ENCODE measurements around the gene SYPL2.
"Not testable (repeated sequence)": the region's sequence is repeated elsewhere in the genome, so short reads cannot be mapped to it uniquely, and the experiment has no call there.

Gene SYPL2

DNA sequence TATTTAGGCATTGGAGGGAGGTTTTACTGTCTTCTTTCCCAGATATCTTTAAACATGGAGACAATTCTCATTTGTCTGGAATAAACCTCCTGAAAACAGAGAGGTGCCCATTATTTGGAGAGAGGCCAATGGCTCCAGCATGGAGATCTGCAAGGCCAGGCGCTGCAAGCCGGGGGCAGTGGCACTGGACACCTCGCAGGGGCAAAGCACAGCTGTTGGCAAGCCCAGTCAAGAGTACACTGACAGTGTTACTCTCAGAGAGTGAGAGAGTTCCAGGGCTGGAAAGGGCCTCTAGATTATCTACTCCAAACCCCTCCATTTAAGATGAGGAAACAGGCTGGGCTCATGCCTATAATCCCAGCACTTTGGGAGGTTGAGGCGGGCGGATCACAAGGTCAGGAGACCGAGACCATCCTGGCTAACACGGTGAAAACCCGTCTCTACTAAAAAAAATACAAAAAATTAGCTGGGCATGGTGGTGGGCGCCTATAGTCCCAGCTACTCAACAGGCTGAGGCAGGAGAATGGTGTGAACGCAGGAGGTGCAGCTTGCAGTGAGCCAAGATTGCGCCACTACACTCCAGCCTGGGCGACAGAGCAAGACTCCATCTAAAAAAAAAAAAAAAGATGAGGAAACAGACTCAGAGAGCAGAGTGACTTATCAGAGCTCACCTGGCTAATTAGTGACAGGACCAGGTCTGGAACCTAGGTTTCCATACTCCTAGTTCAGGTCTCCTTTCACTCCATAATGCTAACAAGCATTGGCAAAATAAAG, 7.1 kb downstream of the SYPL2 start:
- not testable (repeated sequence) for DNase-seq

DNA sequence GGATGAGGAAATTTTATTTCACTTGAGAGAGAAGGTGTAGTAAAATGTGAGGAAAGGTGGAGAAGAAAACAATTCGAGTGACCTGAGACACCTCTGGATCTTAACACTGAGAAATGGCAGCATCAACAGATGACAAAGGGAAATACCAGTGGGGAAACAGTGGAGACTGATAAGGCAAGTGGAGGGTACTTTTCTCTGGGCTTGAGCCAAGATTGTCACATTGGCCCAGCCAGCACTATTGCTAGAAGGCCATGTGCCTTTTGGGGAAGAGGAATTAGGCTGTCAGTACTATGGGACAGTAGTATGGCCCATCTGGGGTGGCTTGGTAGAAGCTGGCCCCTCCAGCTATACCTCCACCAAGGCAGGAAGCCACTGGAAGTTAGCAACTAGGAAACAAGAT, 8.4 kb downstream of the SYPL2 start:
- DNase-seq: no peak

DNA sequence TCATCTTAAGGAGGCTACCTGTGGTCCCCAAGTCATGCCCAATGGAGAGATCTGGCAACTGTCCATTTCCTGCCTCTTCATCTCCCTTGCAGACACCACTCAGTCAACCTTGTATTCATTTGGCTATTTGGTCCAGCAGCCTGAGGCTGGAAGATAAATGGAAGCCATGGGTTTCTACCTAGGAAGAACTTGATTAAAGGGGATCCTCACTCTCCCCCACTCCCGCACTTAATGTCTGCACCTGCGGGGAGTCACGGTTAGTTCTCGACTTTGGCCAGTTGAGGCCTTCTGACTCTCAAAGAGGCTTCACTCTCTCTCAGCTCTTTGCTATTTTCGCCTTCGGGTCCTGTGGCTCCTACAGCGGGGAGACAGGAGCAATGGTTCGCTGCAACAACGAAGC, 8.9 kb downstream of the SYPL2 start:
- no peak for DNase-seq

DNA sequence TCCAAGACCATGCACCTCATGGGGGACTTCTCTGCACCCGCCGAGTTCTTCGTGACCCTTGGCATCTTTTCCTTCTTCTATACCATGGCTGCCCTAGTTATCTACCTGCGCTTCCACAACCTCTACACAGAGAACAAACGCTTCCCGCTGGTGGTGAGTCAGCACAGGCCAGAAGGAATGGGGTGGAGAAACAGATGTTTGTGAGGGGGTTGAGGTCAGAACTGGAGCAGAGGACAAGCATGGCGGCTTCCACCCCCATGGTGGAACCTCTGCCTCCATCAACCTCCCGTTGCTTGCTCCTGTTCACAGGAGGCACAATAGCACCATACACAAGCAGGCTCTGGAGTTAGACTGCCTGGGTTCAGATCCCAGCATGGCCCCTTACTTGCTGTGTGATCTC, 10.5 kb downstream of the SYPL2 start:
- DNase-seq: no peak

DNA sequence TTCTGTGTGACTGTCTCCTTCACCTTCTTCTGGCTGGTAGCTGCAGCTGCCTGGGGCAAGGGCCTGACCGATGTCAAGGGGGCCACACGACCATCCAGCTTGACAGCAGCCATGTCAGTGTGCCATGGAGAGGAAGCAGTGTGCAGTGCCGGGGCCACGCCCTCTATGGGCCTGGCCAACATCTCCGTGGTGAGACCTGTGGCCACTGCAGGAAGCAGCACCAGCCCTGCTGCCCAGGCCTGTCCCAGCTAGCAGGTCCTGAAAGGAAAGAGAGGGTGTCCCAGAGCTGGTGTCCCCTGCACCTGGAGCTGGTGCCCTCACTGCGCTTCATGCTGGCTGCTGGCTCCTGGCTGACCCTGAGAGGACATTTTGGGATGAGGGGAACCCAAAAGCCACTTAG, 11.5 kb downstream of the SYPL2 start:
- DNase-seq: no peak

DNA sequence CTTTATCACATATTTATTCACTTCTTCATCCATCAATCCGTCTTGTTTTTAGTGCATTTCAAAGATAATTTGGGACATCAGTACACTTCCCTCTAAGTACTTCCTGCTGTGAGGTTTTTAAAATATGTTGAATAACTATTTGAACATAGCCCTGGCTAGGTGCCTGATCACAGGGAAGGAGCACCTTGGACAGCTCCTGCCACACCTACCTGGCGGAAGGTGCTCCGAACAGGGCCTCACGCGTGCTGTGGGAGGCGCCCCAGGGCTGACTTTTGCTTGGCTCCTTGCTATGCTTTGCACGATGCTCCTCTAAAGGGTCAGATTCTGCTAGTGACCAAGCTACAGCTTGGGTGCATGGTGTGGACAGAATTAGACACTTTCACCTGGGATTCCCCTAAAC, 12.5 kb downstream of the SYPL2 start:
- no peak for DNase-seq

DNA sequence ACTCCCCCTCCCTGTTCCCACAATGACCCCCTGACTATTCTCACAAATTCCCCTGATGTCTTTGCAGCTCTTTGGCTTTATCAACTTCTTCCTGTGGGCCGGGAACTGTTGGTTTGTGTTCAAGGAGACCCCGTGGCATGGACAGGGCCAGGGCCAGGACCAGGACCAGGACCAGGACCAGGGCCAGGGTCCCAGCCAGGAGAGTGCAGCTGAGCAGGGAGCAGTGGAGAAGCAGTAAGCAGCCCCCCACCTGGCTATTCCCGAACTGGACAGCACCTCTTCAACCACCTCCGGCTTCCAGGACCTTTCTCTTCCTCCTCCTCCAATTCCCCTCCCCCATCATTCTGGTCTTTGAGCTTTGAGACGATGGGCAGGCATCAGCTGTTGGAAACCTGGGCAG, 13.0 kb downstream of the SYPL2 start:
- DNase-seq: no peak

DNA sequence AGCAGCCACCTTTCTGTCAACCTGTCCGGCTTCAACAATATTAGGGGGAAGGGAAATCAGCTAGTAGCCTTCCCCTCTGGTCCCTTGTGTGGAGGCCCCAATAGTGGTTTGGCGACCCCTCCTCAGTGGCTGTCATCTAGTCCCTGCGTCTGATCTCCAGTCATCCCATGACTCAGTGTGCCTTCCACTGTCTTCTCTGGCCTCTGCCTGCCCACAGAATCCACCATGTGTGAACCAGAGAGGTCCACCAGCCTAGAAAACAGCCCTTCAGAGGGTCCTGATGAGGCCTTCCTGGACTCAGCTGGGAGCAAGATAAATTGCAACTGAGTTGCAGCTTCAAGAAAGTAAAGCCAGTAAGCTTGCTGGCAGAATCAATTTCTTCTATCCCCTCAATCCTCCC, 13.6 kb downstream of the SYPL2 start:
- no peak for DNase-seq

DNA sequence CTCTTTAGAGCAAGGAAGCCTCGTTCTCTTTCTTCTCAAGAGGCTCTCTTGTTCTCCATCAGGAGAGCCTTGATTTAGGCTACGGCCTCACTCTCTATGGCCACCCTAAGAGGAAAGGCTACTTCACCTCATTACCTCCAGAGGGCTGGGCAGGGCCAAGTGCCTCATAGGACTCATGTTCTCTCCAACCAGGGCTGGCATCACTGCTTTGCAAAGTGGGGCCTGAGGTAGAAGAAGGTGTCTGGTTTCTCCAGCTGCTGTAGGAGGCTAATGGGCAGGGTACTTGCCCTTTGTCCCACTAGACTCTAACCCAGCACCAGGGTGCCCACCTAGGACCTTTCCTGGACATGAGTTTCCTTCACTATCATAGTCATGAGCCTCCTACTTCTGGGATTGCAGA, 15.3 kb downstream of the SYPL2 start:
- no peak for DNase-seq

DNA sequence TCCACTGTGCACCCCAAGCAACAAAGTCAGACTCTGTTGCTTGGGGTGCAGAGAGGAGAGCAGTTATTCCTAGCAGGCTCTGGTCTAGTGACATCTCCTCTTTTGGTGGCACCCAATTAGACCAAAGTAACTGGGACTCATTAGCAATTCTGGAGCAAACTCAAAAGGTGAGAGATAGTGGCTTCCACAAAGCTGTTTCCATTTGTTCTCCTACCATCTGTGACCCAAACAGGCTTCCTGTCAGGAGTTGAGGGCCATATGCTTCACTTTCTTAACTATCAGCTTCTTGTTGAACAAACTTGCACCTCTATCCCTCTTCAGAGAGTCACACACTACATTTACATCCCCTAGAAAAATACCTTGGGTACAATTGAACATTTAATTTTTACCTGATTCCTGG, 15.9 kb downstream of the SYPL2 start:
- no peak for DNase-seq

DNA sequence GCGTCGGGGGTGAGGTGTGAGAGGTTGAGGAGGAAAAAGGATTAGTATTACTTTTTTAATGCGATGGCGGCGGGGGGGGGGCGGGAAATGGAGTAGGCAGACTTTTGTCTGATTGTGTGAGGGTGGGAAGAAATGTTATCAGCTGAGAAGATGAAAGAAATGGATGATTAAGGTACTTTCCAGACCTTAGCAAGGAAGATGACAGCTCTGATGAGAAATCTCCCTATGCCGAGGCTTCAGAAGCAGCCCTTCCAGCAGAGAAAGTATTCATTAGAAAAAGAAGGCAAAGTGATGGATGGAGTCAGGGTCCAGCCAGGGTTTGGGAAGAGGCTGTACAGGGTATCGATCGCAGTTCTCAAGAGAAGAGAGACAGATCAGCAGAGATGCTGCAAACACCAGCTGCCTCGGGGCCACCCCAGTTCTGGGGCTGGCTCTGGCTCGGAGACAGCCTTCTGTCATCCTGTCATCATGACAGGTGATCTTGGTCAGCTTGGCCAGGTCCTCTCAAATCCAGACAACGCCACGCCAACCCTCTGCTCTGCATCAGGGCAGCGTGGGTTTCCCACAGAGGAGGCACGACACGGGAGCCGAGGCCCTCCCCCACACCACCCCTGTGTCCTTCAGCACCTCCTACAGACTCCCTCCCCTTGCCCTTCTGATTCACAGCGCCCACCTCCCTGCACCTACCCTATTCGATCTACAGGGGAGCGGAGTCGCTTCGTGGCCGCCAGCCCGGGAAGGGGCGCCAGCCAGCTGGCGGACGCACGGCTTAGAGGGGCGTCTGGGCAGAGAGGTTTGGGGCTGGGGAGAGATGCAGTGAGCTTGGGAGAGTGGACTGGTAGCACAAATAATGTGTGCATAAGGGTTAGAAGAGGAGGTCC, 16.7 kb downstream of the SYPL2 start:
- DNase-seq: no peak

DNA sequence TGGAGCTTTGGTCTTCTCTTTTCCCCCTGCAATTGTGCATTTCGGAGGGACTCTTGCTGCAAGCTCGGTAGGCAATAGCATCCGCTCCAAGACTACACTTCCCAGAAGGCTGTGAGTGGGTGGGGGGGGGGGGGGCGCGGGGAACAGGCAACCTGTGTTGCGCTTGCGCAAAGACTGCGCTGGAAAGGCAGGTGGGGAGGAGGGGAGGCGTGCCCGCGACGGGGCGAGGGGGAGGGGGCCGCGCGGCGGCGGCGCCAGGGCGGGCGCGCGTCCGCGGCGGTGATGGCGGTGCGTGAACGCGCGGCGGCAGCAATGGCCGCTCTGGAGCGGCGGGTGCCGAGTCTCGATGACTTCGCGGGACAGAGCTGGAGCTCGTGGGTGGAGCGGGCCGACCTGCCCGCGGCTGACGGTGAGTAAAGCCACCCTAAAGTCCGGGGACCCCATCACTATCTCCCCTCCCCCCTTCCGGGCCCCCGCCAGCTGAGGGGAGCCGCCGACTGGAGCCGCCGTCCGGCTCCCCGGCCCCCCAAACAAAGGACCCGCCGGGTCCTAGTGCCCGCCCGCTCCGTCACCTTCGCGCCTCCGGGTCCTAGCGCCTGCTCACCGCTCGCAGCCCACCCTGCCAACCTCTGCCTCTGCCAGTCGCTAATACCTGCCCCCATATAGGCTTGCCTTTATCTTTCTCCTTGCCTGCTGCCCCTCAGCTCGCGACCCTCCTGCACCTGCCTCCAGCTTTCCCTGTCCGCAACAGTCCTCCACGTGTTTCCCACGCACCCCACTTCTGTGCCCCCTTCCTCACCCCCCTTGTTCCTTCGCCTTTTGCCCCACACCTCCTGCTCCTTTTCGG, 17.5 kb downstream of the SYPL2 start, which contains the start of gene ATXN7L2:
TSS of gene ATXN7L2 (plus strand) at position 234 of the 847 bp plus-strand sequence. CDS start at position 283, 49 bp downstream.
- peak; percentile 93 for DNase-seq

DNA sequence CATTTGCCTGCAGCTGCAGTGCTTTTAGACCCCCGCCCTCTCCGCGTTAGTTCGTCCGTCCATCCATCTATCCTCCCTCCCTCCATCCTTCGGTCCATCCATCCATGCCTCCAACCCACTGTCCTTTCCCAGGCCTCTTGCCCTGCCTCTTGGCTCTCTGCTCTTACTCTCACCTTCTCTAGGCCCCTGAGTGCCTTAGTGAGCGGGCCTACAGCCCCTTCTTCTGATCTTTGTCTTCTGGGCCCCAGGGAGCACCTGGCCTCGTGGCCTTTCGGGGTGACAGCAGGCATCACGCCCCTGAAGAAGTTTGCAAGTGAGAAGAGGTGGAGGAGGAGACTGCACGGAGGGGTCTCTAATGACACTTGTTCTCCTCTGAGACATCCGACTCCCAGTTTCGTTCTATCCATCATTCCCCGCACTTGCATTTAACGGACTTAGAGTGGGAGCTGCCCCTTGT, 18.2 kb downstream of the SYPL2 start:
- no peak for DNase-seq

DNA sequence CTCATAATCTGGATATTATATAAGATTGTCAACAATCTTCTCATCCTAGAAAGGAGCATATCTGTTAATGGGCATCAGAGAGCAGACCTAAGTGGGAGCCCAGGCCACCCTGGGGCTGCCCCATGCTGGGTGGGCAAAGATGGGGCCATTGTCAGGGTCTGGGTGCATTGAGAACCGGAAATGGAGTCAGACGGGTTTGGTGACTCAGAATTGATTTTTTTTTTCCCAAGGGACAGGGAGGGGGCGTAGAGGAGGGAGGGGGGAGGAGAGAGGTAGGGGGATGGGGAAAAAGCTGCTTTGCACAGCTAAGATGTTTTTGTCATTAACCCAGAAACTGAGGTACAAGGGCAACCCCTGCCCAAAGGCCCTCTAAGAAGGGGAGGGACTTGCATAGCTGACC, 18.7 kb downstream of the SYPL2 start:
- no peak for DNase-seq

DNA sequence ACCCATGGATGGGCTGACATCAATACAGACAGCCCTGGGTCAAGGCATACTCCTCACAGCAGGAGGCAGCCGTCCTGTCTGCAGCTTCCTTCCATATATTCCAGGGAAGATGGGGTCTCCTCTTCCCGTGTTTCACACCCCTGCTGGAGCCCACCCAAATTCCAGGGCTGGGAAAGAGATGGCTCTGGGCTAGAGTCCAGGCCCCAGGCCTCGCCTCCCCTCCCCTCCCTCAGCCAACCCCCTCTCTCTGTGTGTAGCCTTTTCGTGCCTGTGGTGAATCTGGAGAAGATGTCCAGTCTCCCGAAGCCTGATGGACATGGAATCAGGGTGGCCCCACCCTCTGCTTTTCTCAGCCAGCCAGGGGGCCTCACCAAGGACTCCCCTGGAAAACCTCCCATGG, 20.9 kb downstream of the SYPL2 start:
- no peak for DNase-seq

DNA sequence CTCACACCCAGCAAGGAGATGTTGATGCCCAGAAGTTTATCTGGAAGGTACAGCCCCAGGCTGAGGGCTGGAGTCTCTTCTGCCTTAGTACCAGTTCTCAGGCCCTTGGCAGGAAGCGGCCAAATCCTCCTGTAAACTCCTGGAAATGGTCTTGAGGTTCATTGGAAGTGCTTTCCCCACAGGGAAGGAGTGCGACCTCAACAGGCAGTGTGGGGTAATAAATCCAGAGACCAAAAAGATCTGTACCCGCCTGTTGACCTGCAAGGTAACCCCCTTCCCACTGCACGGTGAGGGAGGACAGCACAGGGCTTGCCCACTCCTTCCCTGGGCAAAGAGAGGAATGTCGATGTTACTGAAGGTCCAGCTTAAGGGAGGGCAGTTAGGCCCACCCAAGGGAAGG, 21.9 kb downstream of the SYPL2 start:
- DNase-seq: no peak

DNA sequence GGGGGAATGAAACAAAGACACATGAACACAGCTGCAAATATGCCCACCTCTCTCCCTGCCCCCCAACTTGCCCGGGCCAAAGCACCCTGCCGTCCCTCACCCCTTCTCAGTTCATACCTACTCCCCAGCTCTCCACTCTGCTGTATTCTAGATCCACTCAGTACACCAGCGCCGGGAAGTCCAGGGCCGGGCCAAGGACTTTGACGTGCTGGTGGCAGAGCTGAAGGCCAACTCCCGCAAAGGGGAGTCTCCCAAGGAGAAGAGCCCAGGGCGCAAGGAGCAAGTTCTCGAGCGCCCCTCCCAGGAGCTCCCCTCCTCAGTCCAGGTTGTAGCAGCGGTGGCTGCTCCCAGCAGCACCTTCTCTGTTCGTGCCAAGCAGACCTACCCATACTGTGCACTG, 22.4 kb downstream of the SYPL2 start:
- no peak for DNase-seq

DNA sequence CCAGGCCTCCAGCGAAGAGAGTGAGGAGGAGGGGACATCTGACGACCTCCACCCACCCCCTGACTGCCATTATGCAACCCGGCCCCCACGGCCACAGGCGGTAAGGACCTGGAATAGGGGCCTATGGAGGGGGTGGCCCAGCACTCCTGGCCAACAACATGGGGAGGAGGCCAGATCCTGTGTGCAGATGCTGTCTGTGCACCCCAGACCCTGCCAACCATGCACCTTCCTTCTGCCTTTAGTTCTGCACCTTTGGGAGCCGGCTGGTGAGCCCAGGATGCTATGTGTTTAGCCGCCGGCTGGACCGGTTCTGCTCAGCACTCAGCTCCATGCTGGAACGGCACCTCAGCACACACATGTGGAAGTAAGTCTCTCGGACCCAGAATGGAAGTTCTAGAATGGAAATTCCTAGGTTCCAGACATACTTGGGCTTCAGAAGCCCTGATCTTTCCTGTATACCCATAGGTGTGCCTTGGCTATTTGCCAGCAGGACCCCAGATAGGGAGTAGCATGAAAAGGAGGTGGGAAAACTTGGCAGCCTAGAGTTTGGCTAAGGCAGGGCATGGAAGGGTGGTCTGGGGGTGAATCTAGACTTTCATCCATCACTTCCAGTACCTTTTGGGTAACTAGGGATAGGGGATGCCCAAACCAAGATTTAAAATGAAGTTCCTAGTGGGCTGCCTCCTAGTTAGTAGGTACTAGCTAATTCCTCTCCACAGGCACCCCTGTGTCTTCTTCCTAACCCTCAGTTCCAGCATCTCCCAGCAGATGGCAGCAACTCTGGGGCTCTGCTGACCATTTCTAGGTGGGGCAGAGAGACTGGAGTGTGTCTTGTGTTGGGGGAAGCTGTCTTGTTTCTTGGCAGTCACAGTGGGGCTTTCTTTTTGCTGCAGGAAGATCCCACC, 23.9 kb downstream of the SYPL2 start:
- DNase-seq: peak; percentile 21

DNA sequence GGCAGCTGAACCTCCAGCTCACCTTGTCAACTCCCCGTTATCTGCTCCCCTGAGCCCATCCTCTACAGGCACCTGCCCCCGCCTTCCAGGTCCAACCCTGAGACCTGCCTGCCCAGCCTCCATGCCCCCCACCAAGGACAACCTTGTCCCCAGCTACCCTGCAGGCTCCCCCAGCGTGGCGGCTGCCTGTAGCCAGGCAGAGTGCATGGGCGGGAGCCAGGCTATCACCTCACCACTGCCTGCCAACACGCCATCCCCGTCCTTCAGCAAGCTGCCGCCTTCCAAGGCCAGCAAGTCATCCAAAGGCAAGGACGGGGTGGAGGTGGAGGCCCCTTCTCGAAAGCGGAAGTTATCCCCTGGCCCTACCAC, 24.6 kb downstream of the SYPL2 start:
- DNase-seq: no peak

DNA sequence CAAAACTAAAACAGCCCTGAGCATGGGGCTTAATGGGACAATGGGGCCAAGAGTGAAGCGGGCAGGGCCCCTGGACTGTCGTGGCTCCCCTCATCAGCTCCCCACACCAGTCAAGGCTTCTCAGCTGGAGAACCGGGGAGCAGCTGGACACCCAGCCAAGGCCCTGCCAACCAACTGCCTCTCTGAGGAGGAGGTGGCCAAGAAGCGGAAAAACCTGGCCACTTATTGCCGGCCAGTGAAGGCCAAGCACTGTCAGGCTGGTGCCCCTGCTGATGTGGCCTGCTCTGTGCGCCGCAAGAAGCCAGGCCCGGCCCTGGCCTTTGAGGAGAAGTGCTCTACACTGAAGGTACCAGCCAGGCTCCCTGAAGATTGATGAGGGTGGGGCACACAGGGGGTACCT, 25.0 kb downstream of the SYPL2 start:
- DNase-seq: no peak

DNA sequence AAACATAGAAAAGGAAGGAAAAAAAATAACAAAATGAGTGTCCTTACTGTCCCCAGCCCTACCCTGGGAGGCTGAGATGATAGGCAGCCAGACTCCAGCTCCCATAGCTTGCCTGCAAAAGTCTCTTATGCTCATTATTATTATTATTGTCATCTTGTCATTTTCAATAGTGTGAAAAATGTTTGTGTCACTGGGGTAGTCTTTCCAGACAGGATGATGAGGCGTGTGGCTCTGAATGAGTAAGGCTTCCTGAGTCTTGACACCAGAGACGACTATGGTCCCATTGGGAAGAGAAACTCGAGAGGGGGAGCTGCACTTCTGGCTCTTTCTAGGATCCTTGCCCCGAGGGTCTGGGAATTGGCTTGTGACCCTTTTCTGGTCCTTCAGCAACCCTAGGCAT, 26.4 kb downstream of the SYPL2 start:
- no peak for DNase-seq

DNA sequence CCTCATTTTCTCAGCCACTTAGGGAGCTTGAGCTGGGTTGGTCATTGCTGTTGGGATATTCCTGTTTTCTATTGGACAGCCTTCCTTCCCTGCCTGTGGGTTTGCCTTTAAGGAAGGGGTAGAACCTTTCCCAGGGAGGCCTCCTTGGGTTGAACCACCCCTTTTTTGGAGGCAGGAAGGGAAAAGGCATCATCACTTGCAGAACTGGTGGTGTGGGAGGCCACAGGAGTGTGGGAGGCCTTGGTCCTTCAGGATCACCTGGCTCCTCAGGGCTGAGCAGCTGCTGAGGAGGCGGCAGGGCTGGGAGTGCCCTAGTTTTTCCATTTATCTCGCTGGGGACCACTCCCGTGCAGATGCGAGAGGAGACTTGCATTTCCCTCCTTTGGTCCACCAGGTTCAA, 26.9 kb downstream of the SYPL2 start:
- DNase-seq: no peak
